HG02610 (cell line): ENCODE measurements around the gene SPPL2B.

Experiments used
- ATAC-seq: cut with Tn5 transposase; IDR thresholded peaks from one replicate; pipeline ENCODE4 v1.9.1; 2021; ENCODE audit warnings: mild to moderate bottlenecking, moderate library complexity; ENCODE audit not compliant: unreplicated experiment

SPPL2B gene

GRCh38 chr19:2353159-2353886, 24.8 kb downstream of the SPPL2B start:
- no peak for ATAC-seq

DNA sequence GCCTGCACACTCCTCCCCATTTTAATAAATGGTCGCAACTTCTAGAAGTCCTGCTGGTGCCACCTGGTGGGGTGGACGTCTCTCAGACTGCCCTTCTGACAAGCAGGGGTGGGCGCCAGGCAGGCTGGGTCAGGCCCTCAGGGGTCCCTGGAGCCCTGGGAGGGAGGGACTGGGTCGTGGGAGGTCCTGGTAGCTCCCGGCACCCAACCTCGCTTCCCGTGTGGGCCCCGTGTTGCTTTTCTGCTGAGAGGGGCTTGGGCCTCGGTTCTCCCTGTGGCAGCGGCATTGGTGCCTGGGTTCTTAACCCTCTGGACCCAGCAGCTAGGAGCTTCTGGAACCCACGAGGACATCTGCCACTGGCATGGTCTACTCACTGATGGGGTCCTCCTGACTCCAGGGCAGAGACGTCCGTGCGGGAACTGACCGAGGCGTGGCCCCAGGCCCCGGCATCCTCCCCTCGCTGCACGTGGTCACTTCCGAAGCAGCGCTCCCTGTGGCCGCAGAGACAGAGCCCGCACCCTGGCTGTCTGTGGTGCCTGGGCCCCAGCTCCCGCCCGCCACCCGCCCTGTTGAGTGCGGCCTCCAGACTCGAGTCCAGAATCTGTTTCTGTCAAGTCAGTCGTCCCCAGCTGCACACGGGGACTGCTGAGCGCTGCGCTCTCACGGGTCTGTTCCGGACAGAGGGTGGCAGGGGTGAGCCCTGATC, 25.6 kb downstream of the SPPL2B start:
- ATAC-seq, result no peak

- ATAC-seq, result no peak
These were observed 26.2 kb downstream of the SPPL2B start for GRCh38 chr19:2354670-2355069.

DNA sequence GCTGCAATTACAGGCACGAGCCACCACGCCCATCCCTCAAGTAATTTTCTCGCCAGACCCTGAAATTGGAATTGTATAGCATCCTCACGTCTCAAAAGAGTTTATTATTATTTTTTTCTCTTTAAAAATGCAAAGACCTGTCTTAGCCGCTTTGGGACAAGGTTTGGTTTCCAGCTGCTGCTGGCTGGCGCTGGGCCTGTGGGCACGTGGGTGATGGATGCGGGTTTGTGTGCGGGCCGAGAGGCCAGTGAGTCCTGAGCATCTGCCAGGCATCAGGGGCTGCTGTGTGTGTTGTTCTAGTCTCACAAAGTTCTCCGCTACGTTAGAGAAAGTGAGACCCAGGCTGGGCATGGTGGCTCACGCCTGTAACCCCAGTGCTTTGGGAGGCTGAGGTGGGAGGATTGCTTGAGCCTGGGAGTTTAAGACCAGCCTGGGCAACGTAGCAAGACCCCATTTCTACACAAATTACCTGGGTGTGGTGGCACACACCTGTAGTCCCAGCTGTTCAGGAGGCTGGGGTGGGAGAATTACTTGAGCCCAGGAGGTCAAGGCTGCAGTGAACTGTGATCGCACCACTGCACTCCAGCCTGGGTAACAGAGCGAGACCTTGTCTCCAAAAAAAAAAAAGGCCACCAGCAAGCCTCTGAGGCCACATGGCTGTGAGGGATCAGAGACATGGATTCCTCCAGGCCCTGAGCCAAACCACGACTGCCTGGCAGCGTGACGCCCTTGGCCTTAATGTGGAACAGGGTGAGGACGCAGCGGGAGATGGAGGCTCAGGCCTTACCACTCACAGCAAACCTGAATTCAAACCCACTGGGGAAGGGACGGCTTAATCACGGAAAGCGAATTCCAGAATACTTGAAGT, 26.9 kb downstream of the SPPL2B start:
- ATAC-seq, result no peak

DNA sequence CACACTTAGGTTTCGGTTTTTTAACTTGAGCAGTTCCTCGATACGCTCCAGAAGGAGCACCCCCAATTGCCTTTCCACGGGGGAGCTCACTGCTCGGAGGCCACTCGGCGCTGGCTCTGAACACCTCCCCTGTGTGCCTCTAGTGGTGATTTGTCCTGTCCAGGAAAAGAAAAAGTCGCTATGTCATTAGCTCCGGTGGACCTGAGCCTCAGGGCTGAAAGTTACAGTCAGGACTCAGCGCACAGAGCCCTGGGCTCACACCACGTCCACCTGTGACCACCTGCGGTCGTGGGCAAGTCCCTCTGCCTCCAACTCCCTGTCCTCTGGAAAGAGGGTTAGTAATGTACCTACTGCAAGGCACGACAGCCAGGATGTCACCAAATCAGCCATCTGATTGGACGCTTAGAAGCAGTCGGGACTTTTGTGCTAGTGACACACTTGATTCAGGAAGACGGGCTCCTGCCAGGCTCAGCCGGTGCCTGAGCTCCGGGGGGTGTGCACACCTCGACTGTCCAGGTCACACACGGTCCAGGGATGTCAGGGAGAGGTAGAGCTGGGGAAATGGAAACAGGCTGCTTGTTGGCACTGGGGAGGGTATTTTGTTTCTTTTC, 27.7 kb downstream of the SPPL2B start:
- no peak for ATAC-seq

- ATAC-seq, result no peak
These were observed 29.1 kb downstream of the SPPL2B start for GRCh38 chr19:2357279-2358206.

- no peak for ATAC-seq
These were observed 30.2 kb downstream of the SPPL2B start for GRCh38 chr19:2358548-2359173.

GRCh38 chr19:2359992-2360685, 31.7 kb downstream of the SPPL2B start, which contains the start of gene TMPRSS9:
TMPRSS9 (plus strand) TSS chr19:2360265; CDS start chr19:2389786, 29,521 bp downstream.
- no peak for ATAC-seq

DNA sequence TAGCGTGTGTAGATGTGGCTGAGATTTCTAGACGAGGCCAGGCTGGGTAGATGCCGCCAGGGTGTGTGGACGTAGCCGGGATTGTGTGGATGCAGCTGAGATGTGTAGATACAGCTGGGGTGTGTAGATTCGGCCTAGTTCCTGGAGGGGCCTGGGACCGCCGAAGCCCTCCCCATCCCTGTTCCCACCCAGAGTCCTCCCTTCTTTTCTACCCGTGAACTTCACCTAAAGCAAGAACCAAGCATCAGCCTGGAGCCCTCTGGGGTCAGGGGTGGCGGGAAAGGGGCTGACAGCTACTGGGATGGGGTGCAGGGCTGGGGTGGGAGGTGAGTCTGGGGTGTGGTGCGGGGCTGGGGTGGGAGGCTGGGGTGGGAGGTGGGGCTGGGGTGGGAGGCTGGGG, 32.3 kb downstream of the SPPL2B start:
- ATAC-seq, result no peak

DNA sequence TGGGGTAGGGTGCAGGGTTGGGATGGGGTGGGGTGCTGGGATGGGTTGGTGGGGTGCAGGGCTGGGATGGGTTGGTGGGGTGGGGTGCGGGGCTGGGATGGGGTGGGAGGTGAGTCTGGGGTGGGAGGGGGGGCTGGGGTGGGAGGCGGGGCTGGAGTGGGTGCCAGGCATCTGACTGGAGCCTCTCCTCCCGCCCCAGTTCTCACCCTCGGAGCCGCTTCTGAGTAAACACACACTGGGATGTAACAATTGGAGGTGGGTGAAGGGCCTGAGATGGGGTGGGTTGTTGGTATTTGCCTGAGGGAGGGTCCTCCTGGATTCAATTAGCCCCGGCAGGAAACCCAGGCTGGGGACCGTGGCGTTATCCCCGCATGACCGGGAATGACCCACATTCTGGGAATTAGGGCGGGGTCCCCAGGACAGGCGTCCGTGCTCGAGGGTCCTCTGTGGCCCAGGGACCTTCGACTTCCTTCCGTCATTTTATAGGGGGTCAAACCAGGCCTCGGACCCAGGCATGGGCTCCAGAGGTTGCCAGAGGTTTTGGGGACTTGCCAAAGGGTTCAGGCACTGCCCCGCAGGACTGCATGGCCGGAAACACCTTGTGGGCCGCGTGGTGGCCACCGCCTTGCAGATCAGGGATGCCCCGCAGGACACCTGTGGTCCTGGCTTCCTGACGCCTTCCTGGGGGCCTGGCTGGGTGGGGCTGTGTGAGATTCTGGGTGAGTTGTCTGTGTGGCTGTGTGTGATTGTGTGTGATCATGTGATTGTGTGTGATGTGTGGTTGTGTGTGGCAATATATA, 33.0 kb downstream of the SPPL2B start:
- ATAC-seq, result no peak

DNA sequence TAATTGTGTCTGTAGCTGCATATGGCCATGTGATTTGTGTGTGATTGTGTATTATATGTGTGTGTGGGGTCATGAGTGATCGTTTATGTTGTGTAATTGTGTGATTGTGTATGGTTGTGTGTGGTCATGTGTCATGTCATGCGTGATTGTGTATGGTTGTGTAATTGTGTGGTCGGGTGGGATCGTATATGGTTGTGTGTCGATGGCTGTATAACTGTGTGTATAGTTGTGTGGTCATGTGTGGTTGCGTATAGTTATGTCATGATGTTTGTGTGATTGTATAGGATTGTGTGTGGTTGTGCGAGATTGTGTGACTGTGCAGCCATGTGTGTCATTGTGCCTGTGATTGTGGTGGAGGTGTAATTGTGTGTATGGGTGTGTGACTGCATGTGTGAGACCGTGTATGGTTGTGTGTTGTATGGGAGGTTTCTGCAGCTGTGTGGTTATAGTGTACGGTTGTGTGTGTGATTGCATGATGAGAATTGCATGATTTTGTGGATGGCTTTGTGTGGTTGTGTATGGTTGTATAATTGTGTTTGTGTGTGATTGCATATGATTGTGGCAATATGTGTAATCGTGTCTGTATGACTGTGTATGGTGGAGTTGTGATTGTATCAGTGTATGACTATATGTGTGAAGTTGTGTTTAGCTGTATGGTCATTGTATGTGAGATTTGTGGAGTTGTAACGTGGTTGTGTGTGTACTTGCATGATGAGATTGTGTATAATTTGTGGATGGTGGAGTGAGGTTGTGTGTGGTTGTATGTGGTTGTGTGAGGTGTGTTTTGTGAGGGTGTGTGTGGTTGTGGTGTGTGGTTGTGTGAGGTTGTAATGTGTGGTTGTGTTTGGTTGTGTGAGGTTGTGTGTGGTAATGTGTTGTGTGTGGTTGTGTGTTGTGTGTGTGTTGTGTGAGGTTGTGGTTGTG, 33.8 kb downstream of the SPPL2B start:
- no peak for ATAC-seq

DNA sequence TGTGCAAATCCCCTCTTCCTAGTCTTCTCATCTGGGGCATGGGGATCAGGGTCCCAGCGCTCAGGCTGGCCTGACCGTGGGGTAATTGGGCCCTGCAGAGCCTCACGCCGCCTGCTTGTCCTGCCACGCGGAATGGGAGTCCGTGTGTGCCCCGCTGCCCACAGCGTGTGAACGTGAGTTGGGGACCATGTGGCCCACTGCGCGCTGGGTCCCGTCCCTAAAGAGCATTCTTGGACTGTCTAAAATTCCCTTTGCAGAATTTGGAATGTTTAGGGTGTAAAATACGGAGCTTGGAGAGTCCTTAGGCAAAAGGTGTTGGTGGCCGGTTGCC, 34.5 kb downstream of the SPPL2B start:
- no peak for ATAC-seq

DNA sequence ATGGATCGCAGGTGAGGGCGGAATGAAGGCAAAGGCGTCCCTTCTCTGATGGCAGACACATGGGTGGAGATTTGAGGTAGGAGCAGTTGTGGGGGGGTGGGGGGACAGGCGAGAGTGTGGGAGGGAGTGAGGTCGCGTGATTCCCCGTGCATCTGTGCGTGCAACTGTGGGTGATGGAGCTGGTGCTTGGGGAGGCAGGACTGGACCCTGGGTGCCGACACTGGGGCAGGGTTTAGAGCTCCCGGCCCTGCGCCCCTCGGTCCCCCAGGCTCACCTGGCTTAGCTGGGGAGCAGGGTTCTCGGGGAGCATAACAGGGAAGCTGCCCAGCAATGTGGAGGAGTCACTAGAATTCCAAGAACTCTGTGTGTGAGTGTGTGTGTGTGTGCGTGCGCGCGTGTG, 34.9 kb downstream of the SPPL2B start:
- ATAC-seq, result no peak

DNA sequence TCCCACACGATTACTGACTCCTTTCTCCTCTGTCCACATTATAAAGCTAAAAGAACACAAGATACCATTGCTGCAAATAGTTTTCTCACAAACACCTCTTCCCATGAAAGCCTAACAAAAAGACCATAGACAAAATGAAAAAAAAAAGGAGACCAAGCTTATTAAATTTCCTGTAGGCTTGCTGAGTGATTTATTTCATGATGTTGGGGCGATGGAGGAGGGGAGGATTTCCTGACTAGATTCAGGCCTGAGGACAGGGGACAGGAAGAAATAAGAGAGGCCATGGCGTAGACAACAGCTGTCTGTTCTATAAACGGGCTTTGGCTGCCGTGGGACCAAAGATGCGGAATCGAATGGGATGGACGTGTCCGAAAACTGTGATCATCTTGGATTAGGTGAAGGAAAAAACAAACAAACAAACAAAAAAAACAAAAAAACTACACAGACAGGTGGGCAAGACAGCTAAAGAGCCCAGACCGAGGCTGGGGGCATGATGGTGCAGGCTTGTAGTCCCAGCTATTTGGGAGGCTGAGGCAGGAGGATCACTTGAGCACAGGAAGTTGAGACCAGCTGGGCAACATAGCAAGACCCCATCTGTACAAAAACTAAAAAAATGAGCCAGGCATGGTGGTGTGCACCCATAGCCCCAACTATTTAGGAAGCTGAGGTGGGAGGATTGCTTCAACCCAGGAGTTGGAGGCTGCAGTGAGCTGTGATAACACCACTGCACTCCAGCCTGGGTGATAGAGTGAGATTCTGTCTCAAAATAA, 36.9 kb downstream of the SPPL2B start:
- no peak for ATAC-seq

GRCh38 chr19:2371656-2372055, 43.2 kb downstream of the SPPL2B start:
- no peak for ATAC-seq

GRCh38 chr19:2372076-2372612, 43.7 kb downstream of the SPPL2B start:
- ATAC-seq, result no peak
